GM23338 (cell line): Measurements from ENCODE around the gene CELF2. TPM values are rescaled to one million over a fixed set of nuclear protein-coding genes. Genes with fewer than 3 reads are reported as not detected.

Experiments used
- ATAC-seq: fragments of 200-7000 bp; cut with Tn5 transposase; 3 replicates; pipeline ENCODE4 v1.9.1; 2020
- DNase-seq: peaks from one replicate; pipeline ENCODE4 v3.0.0-alpha.2; 2015; ENCODE audit warnings: low spot score
- H2AFZ ChIP-seq: fragments of 200-600 bp; sonication (generic); 2 replicates; pipeline ENCODE4 v1.8.0; 2016; ENCODE audit warnings: antibody characterized with exemption, mild to moderate bottlenecking, moderate library complexity
- H3F3A ChIP-seq: fragments of 200-600 bp; sonication (generic); replicated peaks from 2 replicates; pipeline ENCODE4 v1.8.0; 2017; ENCODE audit warnings: antibody characterized with exemption, mixed run types, low read depth
- H3K27ac ChIP-seq: fragments of 200-600 bp; sonication (generic); 2 replicates; pipeline ENCODE4 v1.6.1; 2016; ENCODE audit warnings: low read depth
- H3K27me3 ChIP-seq: fragments of 200-600 bp; sonication (generic); 2 replicates; pipeline ENCODE4 v1.8.0; 2016; ENCODE audit warnings: mild to moderate bottlenecking, mixed run types, moderate library complexity; ENCODE audit not compliant: insufficient read depth
- H3K36me3 ChIP-seq: fragments of 200-600 bp; sonication (generic); 2 replicates; pipeline ENCODE4 v1.8.0; 2016; ENCODE audit warnings: mild to moderate bottlenecking; ENCODE audit not compliant: insufficient read depth
- H3K4me1 ChIP-seq: fragments of 200-600 bp; sonication (generic); 2 replicates; pipeline ENCODE4 v1.8.0; 2016; ENCODE audit warnings: mild to moderate bottlenecking, moderate library complexity; ENCODE audit not compliant: insufficient read depth
- H3K4me2 ChIP-seq: fragments of 200-600 bp; sonication (generic); 2 replicates; pipeline ENCODE4 v1.7.1; 2017; ENCODE audit warnings: mixed run types
- H3K4me3 ChIP-seq: fragments of 200-600 bp; sonication (generic); 2 replicates; pipeline ENCODE4 v1.6.1; 2016; ENCODE audit warnings: mixed run types
- H3K79me2 ChIP-seq: fragments of 200-600 bp; sonication (generic); replicated peaks from 2 replicates; pipeline ENCODE4 v1.8.0; 2017; ENCODE audit warnings: mild to moderate bottlenecking; ENCODE audit not compliant: insufficient read depth
- H3K9me2 ChIP-seq: fragments of 200-600 bp; sonication (generic); 2 replicates; pipeline ENCODE4 v1.8.0; 2017; ENCODE audit not compliant: insufficient read depth
- H4K20me1 ChIP-seq: fragments of 200-600 bp; sonication (generic); replicated peaks from 2 replicates; pipeline ENCODE4 v1.8.0; 2017; ENCODE audit warnings: mild to moderate bottlenecking; ENCODE audit not compliant: insufficient read depth
- H3K27ac Mint-ChIP-seq: 2 replicates; pipeline ENCODE4 v1.8.0; 2020; ENCODE audit warnings: inconsistent platforms, mild to moderate bottlenecking, moderate library complexity, mixed read lengths
- H3K27me3 Mint-ChIP-seq: 3 replicates; pipeline ENCODE4 v1.8.0; 2022; ENCODE audit warnings: low read depth, mild to moderate bottlenecking, moderate library complexity, mixed read lengths, inconsistent platforms; ENCODE audit not compliant: insufficient read depth, poor library complexity
- H3K36me3 Mint-ChIP-seq: 3 replicates; pipeline ENCODE4 v1.8.0; 2021; ENCODE audit warnings: low read depth, mild to moderate bottlenecking, inconsistent platforms, moderate library complexity, mixed read lengths
- H3K4me1 Mint-ChIP-seq: 3 replicates; pipeline ENCODE4 v1.8.0; 2020; ENCODE audit warnings: mild to moderate bottlenecking, inconsistent platforms, mixed read lengths
- H3K4me3 Mint-ChIP-seq: 3 replicates; pipeline ENCODE4 v1.8.0; 2021; ENCODE audit warnings: moderate library complexity, mild to moderate bottlenecking, inconsistent platforms, mixed read lengths
- H3K9me3 Mint-ChIP-seq: 3 replicates; pipeline ENCODE4 v1.8.0; 2020; ENCODE audit warnings: moderate library complexity, mild to moderate bottlenecking, inconsistent platforms, mixed read lengths
- CREB1 ChIP-seq: fragments of 250-450 bp; sonication (Bioruptor Pico); IDR thresholded peaks from 2 replicates; pipeline ENCODE4 v1.5.0; 2020; ENCODE audit warnings: low read depth, mild to moderate bottlenecking, moderate library complexity
- EZH2 ChIP-seq: fragments of 200-600 bp; sonication (generic); IDR thresholded peaks from one replicate; pipeline ENCODE4 v1.8.0; 2017; ENCODE audit warnings: antibody characterized with exemption, mild to moderate bottlenecking, low read depth; ENCODE audit not compliant: unreplicated experiment
- EZH2phosphoT487 ChIP-seq: fragments of 200-600 bp; sonication (generic); IDR thresholded peaks from one replicate; pipeline ENCODE4 v1.8.1; 2018; ENCODE audit warnings: antibody characterized with exemption; ENCODE audit not compliant: unreplicated experiment
- NANOG ChIP-seq: IDR thresholded peaks from 2 replicates; pipeline ENCODE4 v1.6.1; 2016; ENCODE audit warnings: antibody characterized with exemption, borderline replicate concordance
- STAT1 ChIP-seq: IDR thresholded peaks from one replicate; pipeline ENCODE4 v1.6.1; 2016; ENCODE audit warnings: antibody characterized with exemption; ENCODE audit not compliant: unreplicated experiment
- ZNF331 ChIP-seq: fragments of 250-450 bp; sonication (Bioruptor Pico); IDR thresholded peaks from 2 replicates; pipeline ENCODE4 v1.5.0; 2020; ENCODE audit warnings: low read depth, mild to moderate bottlenecking, moderate library complexity
- polyA plus RNA-seq: library from polyadenylated mRNA; unstranded; fragments of >200 nt; fragmentation: Nextera tagmentation; extraction: Ambion mirVana; gene quantifications from 2 replicates; pipeline ENCODE4 v1.2.1, GENCODE V29; 2016
- total RNA-seq: library from RNA; depleted of rRNA; stranded (reverse); fragments of >200 nt; shearing (Covaris generic); gene quantifications from 2 replicates; pipeline ENCODE4 v1.2.3, GENCODE V29; 2014
- TF ChIP-seq, protein P1 (sequence below): IDR thresholded peaks from one replicate; pipeline ENCODE4 v1.6.1; 2018; ENCODE audit warnings: antibody characterized with exemption; ENCODE audit not compliant: unreplicated experiment
- TF ChIP-seq, protein P2 (sequence below): fragments of 250-450 bp; sonication (Bioruptor Pico); IDR thresholded peaks from 2 replicates; pipeline ENCODE4 v1.5.0; 2020; ENCODE audit warnings: mild to moderate bottlenecking, moderate library complexity
- TF ChIP-seq, protein P3 (sequence below): IDR thresholded peaks from 2 replicates; pipeline ENCODE4 v1.6.1; 2016; ENCODE audit warnings: antibody characterized with exemption

Gene CELF2
- total and polyA plus RNA-seq, 2 experiments from 2014 or later: 18.1 to 22.5 TPM

DNA sequence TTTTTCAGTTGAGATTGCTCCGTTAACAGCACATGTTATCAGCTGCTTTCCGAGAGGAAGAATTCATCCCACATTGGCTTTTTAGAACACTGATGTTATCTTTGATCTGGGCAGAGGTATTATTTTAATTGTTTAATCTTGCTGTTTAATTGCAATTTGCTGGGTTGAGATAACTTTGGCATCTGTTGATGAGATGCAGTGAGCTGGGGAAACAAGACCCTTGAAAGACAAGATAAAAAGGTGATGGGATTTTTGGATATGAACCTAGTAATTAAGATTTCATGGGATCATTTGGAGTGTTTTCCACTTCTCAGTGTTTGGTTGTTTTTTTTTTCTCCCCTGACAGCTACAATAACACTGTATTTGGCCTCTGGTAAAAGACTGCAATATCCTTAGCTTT, 4.5 kb downstream of the CELF2 start:
- H3K79me2 ChIP-seq: peaks cover 18% of the 10 kb centered on the region
- H3K9me2 ChIP-seq: no peaks in the 10 kb centered on the region
- H4K20me1 ChIP-seq: no peaks in the 10 kb centered on the region
- no peaks in the 10 kb centered on the region for H3F3A ChIP-seq
- peaks cover 20% of the 10 kb centered on the region; the same call in 1 of the 2 replicates for H3K4me1 ChIP-seq
- H3K4me3 ChIP-seq: no peak overlapping the region
- Mint-ChIP-seq H3K27me3 (peaks cover 8% of the 10 kb centered on the region), H3K9me3 (no peaks in the 10 kb centered on the region), H3K4me1 (peaks cover 33% of the 10 kb centered on the region), H3K27ac (no peak overlapping the region), H3K36me3 (no peaks in the 10 kb centered on the region), H3K4me3 (no peak overlapping the region)
- TF ChIP-seq STAT1 (no peak), EZH2phosphoT487 (no peak), ZNF331 (CRISPR knock-in tag) (no peak), EZH2 (no peak), NANOG (no peak), CREB1 (CRISPR knock-in tag) (no peak)
- TF ChIP-seq, protein P1, sequence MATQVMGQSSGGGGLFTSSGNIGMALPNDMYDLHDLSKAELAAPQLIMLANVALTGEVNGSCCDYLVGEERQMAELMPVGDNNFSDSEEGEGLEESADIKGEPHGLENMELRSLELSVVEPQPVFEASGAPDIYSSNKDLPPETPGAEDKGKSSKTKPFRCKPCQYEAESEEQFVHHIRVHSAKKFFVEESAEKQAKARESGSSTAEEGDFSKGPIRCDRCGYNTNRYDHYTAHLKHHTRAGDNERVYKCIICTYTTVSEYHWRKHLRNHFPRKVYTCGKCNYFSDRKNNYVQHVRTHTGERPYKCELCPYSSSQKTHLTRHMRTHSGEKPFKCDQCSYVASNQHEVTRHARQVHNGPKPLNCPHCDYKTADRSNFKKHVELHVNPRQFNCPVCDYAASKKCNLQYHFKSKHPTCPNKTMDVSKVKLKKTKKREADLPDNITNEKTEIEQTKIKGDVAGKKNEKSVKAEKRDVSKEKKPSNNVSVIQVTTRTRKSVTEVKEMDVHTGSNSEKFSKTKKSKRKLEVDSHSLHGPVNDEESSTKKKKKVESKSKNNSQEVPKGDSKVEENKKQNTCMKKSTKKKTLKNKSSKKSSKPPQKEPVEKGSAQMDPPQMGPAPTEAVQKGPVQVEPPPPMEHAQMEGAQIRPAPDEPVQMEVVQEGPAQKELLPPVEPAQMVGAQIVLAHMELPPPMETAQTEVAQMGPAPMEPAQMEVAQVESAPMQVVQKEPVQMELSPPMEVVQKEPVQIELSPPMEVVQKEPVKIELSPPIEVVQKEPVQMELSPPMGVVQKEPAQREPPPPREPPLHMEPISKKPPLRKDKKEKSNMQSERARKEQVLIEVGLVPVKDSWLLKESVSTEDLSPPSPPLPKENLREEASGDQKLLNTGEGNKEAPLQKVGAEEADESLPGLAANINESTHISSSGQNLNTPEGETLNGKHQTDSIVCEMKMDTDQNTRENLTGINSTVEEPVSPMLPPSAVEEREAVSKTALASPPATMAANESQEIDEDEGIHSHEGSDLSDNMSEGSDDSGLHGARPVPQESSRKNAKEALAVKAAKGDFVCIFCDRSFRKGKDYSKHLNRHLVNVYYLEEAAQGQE: no peak
- TF ChIP-seq, protein P2, sequence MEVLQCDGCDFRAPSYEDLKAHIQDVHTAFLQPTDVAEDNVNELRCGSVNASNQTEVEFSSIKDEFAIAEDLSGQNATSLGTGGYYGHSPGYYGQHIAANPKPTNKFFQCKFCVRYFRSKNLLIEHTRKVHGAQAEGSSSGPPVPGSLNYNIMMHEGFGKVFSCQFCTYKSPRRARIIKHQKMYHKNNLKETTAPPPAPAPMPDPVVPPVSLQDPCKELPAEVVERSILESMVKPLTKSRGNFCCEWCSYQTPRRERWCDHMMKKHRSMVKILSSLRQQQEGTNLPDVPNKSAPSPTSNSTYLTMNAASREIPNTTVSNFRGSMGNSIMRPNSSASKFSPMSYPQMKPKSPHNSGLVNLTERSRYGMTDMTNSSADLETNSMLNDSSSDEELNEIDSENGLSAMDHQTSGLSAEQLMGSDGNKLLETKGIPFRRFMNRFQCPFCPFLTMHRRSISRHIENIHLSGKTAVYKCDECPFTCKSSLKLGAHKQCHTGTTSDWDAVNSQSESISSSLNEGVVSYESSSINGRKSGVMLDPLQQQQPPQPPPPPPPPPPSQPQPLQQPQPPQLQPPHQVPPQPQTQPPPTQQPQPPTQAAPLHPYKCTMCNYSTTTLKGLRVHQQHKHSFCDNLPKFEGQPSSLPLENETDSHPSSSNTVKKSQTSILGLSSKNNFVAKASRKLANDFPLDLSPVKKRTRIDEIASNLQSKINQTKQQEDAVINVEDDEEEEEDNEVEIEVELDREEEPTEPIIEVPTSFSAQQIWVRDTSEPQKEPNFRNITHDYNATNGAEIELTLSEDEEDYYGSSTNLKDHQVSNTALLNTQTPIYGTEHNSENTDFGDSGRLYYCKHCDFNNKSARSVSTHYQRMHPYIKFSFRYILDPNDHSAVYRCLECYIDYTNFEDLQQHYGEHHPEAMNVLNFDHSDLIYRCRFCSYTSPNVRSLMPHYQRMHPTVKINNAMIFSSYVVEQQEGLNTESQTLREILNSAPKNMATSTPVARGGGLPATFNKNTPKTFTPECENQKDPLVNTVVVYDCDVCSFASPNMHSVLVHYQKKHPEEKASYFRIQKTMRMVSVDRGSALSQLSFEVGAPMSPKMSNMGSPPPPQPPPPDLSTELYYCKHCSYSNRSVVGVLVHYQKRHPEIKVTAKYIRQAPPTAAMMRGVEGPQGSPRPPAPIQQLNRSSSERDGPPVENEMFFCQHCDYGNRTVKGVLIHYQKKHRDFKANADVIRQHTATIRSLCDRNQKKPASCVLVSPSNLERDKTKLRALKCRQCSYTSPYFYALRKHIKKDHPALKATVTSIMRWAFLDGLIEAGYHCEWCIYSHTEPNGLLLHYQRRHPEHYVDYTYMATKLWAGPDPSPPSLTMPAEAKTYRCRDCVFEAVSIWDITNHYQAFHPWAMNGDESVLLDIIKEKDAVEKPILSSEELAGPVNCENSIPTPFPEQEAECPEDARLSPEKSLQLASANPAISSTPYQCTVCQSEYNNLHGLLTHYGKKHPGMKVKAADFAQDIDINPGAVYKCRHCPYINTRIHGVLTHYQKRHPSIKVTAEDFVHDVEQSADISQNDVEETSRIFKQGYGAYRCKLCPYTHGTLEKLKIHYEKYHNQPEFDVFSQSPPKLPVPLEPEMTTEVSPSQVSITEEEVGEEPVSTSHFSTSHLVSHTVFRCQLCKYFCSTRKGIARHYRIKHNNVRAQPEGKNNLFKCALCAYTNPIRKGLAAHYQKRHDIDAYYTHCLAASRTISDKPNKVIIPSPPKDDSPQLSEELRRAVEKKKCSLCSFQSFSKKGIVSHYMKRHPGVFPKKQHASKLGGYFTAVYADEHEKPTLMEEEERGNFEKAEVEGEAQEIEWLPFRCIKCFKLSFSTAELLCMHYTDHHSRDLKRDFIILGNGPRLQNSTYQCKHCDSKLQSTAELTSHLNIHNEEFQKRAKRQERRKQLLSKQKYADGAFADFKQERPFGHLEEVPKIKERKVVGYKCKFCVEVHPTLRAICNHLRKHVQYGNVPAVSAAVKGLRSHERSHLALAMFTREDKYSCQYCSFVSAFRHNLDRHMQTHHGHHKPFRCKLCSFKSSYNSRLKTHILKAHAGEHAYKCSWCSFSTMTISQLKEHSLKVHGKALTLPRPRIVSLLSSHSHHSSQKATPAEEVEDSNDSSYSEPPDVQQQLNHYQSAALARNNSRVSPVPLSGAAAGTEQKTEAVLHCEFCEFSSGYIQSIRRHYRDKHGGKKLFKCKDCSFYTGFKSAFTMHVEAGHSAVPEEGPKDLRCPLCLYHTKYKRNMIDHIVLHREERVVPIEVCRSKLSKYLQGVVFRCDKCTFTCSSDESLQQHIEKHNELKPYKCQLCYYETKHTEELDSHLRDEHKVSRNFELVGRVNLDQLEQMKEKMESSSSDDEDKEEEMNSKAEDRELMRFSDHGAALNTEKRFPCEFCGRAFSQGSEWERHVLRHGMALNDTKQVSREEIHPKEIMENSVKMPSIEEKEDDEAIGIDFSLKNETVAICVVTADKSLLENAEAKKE (CRISPR knock-in tag): no peak
- TF ChIP-seq, protein P3, sequence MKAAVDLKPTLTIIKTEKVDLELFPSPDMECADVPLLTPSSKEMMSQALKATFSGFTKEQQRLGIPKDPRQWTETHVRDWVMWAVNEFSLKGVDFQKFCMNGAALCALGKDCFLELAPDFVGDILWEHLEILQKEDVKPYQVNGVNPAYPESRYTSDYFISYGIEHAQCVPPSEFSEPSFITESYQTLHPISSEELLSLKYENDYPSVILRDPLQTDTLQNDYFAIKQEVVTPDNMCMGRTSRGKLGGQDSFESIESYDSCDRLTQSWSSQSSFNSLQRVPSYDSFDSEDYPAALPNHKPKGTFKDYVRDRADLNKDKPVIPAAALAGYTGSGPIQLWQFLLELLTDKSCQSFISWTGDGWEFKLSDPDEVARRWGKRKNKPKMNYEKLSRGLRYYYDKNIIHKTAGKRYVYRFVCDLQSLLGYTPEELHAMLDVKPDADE: no peak
- H2AFZ ChIP-seq: no peak overlapping the region
- DNase-seq: no peak
- no peak for ATAC-seq
- H3K36me3 ChIP-seq: no peaks in the 10 kb centered on the region
- H3K27ac ChIP-seq: no peak overlapping the region
- H3K27me3 ChIP-seq: peaks cover 18% of the 10 kb centered on the region
- no peak overlapping the region for H3K4me2 ChIP-seq
